Panc1 (cell line): ENCODE data around the gene SENP8. TPM values are rescaled to one million over a fixed set of nuclear protein-coding genes. Genes with fewer than 3 reads are reported as not detected.

Source experiments
- ATAC-seq: fragments of 200-7000 bp; cut with Tn5 transposase; 2 replicates; pipeline ENCODE4 v1.9.1; 2020; ENCODE audit warnings: mild to moderate bottlenecking, moderate library complexity
- BruUV-seq: library from RNA; stranded (reverse); fragments of 400-500 nt; replicated peaks from 2 replicates; lab custom pipeline; 2021; lab: Mats Ljungman, UMichigan
- CTCF ChIA-PET: fragments of 300-600 bp; sonication (Branson Sonifier 250); formaldehyde crosslinking; loops from one replicate; lab custom pipeline; 2022; ENCODE audit warnings: antibody characterized with exemption; lab: Charles Lee
- POLR2A ChIA-PET: fragments of 300-600 bp; sonication (Branson Sonifier 250); formaldehyde crosslinking; loops from one replicate; lab custom pipeline; 2022; ENCODE audit warnings: antibody characterized with exemption; lab: Charles Lee
- DNase-seq: peaks from one replicate; pipeline ENCODE4 v3.0.0-alpha.2; 2010; ENCODE audit warnings: low read depth, low spot score
- H3K27ac ChIP-seq: 2 replicates; pipeline ENCODE4 v1.5.1; 2011; ENCODE audit warnings: mild to moderate bottlenecking, low read length, inconsistent platforms
- H3K27me3 ChIP-seq: fragments of 200-500 bp; sonication (Bioruptor generic); 2 replicates; pipeline ENCODE4 v1.6.0; 2014; ENCODE audit warnings: low read length, inconsistent platforms; ENCODE audit not compliant: control insufficient read depth, insufficient read depth
- H3K36me3 ChIP-seq: fragments of 200-500 bp; sonication (Bioruptor generic); 2 replicates; pipeline ENCODE4 v1.5.1; 2014; ENCODE audit warnings: inconsistent platforms, mild to moderate bottlenecking, low read length, moderate library complexity; ENCODE audit not compliant: control insufficient read depth, insufficient read depth
- H3K4me1 ChIP-seq: 2 replicates; pipeline ENCODE4 v1.5.1; 2011; ENCODE audit warnings: inconsistent platforms, mild to moderate bottlenecking, low read length, moderate library complexity; ENCODE audit not compliant: control insufficient read depth, insufficient read depth
- H3K4me3 ChIP-seq, 2 experiments: 2 replicates each; pipeline ENCODE4 v1.5.1; 2011 to 2012; ENCODE audit warnings: low read depth in 2 of 2, low read length in 2 of 2, mild to moderate bottlenecking in 2 of 2, inconsistent platforms in 1 of 2, moderate library complexity in 1 of 2
- H3K9me3 ChIP-seq: fragments of 200-500 bp; sonication (Bioruptor generic); 2 replicates; pipeline ENCODE4 v1.5.1; 2014; ENCODE audit warnings: low read depth, mild to moderate bottlenecking, inconsistent platforms, low read length, moderate library complexity; ENCODE audit not compliant: control insufficient read depth, insufficient read depth
- POLR2AphosphoS5 ChIP-seq: IDR thresholded peaks from 2 replicates; pipeline ENCODE4 v1.6.1; 2012; ENCODE audit warnings: mild to moderate bottlenecking, low read depth, low read length, moderate library complexity
- REST ChIP-seq, 2 experiments: IDR thresholded peaks; 2 replicates each; pipeline ENCODE4 v1.6.1; 2011 to 2012; ENCODE audit warnings: low read depth in 2 of 2, control low read depth in 1 of 2, low read length in 1 of 2, mild to moderate bottlenecking in 1 of 2, moderate library complexity in 1 of 2; ENCODE audit not compliant: insufficient read depth in 1 of 2
- SIN3A ChIP-seq: IDR thresholded peaks from 2 replicates; pipeline ENCODE4 v1.6.1; 2012; ENCODE audit warnings: low read depth, mild to moderate bottlenecking, low read length, moderate library complexity, borderline replicate concordance; ENCODE audit not compliant: insufficient read depth
- TCF7L2 ChIP-seq: IDR thresholded peaks from 2 replicates; pipeline ENCODE4 v1.6.1; 2011; ENCODE audit warnings: mild to moderate bottlenecking, low read depth, low read length, inconsistent platforms
- in situ Hi-C: cut with HindIII; loops from 2 replicates; pipeline ENCODE4 v1.10.0; 2016; ENCODE audit warnings: low sequenced_read_pairs, low pct_unique_long_range_greater_than_20kb
- intact Hi-C: fragments of 100-400 bp; cut with micrococcal nuclease; formaldehyde crosslinking; loops from one replicate; pipeline ENCODE4 v1.10.0; 2022; ENCODE audit not compliant: unreplicated experiment
- total RNA-seq: library from RNA; stranded (reverse); gene quantifications from one replicate; pipeline ENCODE4 v1.2.1, GENCODE V29; 2021; ENCODE audit not compliant: unreplicated experiment
- TF ChIP-seq, protein P1 (sequence below): fragments of 450-650 bp; IDR thresholded peaks from 2 replicates; pipeline ENCODE4 v1.5.1; 2017; ENCODE audit warnings: mild to moderate bottlenecking

SENP8 gene
- total RNA-seq, 1 experiment from 2014 or later: 2.9 TPM

- POLR2A ChIA-PET: no interaction called here
- TF ChIP-seq TCF7L2 (no peak), POLR2AphosphoS5 (no peak), SIN3A (no peak), REST (IDR thresholded peaks at IDR 0.05; ENCODE audit: insufficient read depth in 1 of 2, low read depth in 2 of 2, low read length in 1 of 2) (no peak)
- TF ChIP-seq, protein P1, sequence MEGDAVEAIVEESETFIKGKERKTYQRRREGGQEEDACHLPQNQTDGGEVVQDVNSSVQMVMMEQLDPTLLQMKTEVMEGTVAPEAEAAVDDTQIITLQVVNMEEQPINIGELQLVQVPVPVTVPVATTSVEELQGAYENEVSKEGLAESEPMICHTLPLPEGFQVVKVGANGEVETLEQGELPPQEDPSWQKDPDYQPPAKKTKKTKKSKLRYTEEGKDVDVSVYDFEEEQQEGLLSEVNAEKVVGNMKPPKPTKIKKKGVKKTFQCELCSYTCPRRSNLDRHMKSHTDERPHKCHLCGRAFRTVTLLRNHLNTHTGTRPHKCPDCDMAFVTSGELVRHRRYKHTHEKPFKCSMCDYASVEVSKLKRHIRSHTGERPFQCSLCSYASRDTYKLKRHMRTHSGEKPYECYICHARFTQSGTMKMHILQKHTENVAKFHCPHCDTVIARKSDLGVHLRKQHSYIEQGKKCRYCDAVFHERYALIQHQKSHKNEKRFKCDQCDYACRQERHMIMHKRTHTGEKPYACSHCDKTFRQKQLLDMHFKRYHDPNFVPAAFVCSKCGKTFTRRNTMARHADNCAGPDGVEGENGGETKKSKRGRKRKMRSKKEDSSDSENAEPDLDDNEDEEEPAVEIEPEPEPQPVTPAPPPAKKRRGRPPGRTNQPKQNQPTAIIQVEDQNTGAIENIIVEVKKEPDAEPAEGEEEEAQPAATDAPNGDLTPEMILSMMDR: no peak
- in situ Hi-C loops: no loop called here
- Histone ChIP-seq H3K9me3 (no peaks in the 10 kb centered on the region), H3K36me3 (no peaks in the 10 kb centered on the region), H3K4me1 (peaks cover 20% of the 10 kb centered on the region), H3K27me3 (no peaks in the 10 kb centered on the region), H3K27ac (no peak overlapping the region), H3K4me3 (no peak overlapping the region)
- DNase-seq (no peak), ATAC-seq (peak; percentile 37)
- no TSS peak for BruUV-seq
- intact Hi-C loops: no loop called here
- CTCF ChIA-PET: no interaction called here
Measured at GRCh38 chr15:72110355-72110754, 7.8 kb upstream of the SENP8 start.

DNA sequence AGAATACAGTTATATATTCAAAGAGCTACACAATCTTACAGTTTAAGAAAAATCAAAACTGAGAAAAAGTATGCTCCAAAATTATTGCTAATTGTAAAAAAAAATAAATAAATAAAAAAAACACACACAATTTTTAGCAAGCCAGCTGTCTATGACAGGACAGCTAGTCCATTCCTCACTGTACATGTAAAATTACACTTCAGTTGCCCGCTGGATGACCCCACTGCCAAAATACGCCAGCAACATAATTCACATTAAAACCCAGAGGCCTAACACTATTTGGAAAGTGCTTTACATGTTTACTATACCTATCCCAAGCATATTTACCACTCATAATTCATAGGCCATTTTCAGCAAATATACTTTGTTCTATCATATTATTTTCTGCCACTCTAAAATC is 6.1 kb upstream of the SENP8 start:
- CTCF ChIA-PET: no interaction called here
- Histone ChIP-seq H3K36me3 (no peaks in the 10 kb centered on the region; the same call in 1 of the 2 replicates), H3K4me1 (peaks cover 30% of the 10 kb centered on the region), H3K27me3 (no peaks in the 10 kb centered on the region), H3K9me3 (no peaks in the 10 kb centered on the region), H3K4me3 (no peak overlapping the region), H3K27ac (no peak overlapping the region)
- TF ChIP-seq SIN3A (no peak), TCF7L2 (no peak), REST (IDR thresholded peaks at IDR 0.05; ENCODE audit: insufficient read depth in 1 of 2, low read depth in 2 of 2, low read length in 1 of 2) (no peak), POLR2AphosphoS5 (no peak)
- TF ChIP-seq, protein P1: no peak
- no TSS peak for BruUV-seq
- in situ Hi-C loops (no loop called here), intact Hi-C loops (no loop called here)
- no peak for ATAC-seq
- POLR2A ChIA-PET: no interaction called here
- DNase-seq: no peak
